Putamen (tissue), 1 donor: ENCODE results near the gene PGF.

Experiments
- DNase-seq: peaks from one replicate; pipeline ENCODE4 v3.0.0-alpha.2; 2016; ENCODE audit warnings: low spot score

The PGF gene

DNA sequence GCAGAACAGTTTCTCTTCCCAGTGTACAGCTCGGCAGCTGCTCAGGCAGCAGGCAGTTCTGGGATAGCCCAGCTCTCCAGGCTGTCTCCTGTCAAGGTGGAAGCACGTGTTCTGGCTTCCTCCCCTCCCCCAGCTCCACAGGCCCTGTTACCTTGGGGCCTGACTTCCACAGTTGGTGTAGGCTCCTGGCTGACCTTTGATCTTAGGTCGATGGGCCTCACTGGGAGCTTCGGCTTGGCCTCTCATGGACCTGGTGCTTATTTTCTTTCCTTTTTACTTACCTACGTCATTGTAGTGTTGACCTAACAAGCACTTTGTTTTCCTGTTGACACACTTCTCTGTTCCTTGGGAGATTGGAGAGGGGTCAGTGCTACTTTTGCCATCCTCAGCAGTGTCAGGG, 56.7 kb downstream of the PGF start:
- no peak for DNase-seq

DNA sequence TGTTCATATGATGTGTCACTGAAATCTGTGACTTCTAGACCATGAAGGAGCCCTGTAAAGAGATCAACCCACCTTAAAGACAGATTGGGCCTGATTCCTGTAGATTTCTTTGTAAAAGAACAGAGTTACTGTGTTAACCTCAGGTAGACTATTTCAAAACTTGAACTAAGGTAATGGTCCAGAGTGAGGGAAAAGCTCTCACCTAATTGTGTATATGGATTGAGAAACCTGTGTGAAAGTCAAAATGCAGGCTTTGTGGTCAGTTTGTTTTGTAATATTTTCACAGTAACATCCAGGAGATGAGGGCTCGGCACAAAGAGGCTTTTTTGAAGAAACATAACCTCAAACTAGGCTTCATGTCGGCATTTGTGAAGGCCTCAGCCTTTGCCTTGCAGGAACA, 57.3 kb downstream of the PGF start:
- no peak for DNase-seq

GRCh38 chr14:74897642-74898041, 57.8 kb downstream of the PGF start:
- no peak for DNase-seq

- DNase-seq, result no peak
Observed at GRCh38 chr14:74896400-74896799, 59.0 kb downstream of the PGF start.

- DNase-seq, result no peak
Observed at GRCh38 chr14:74893614-74894091, 61.7 kb downstream of the PGF start.

DNA sequence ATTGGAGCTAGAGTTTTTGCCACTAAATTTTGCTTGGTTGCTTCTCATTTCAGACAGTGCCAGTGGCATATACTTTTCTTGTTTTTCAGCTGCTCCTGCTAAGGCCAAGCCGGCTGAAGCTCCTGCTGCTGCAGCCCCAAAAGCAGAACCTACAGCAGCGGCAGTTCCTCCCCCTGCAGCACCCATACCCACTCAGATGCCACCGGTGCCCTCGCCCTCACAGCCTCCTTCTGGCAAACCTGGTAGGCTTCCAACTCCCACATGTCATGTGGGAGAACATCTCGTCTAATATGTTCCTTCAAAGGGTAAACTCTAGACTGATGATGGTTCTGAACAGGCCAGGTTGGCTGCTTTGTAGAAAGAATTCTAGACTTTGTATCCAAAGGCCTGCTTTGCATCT, 62.7 kb downstream of the PGF start:
- DNase-seq, result peak; percentile 55

DNA sequence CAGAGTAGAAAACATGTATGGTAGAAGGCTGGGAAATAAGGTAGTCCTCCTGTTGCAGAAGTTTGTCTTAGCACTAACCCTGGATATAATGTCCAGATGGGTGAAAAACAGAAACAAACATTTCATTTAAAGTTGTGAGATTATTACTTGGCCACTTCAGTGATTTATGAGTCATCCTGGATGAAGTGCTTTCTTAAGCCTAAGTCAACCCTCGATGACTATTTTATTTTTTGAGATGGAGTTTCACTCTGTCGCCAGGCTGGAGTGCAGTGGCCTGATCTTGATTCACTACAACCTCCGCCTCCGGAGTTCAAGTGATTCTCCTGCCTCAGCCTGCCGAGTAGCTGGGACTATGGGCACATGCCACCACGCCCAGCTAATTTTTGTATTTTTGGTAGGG, 63.5 kb downstream of the PGF start:
- DNase-seq, result no peak
